WTC11 (cell line): ENCODE data around the gene RFX7.

Source experiments
- NFE2L1 ChIP-seq: sonication (generic); formaldehyde crosslinking; IDR thresholded peaks from 2 replicates; pipeline ENCODE4 v1.8.1; 2023; ENCODE audit warnings: missing genetic modification reagents
- OVOL2 ChIP-seq: fragments of 250-450 bp; sonication (Bioruptor Pico); IDR thresholded peaks from 2 replicates; pipeline ENCODE4 v1.9.0; 2021; ENCODE audit warnings: mild to moderate bottlenecking, borderline replicate concordance
- TF ChIP-seq, protein P1 (sequence below): fragments of 200-600 bp; IDR thresholded peaks from 2 replicates; pipeline ENCODE4 v1.8.0; 2022; ENCODE audit warnings: antibody characterized with exemption
- TF ChIP-seq, protein P2 (sequence below): sonication (generic); formaldehyde crosslinking; IDR thresholded peaks from 2 replicates; pipeline ENCODE4 v1.8.0; 2022; ENCODE audit warnings: mild to moderate bottlenecking, missing genetic modification reagents
- TF ChIP-seq, protein P3 (sequence below): sonication (generic); formaldehyde crosslinking; IDR thresholded peaks from 2 replicates; pipeline ENCODE4 v1.8.1; 2023; ENCODE audit warnings: mild to moderate bottlenecking, missing genetic modification reagents, moderate library complexity
- TF ChIP-seq, protein P4 (sequence below): sonication (generic); formaldehyde crosslinking; IDR thresholded peaks from 2 replicates; pipeline ENCODE4 v1.8.1; 2023; ENCODE audit warnings: mild to moderate bottlenecking, missing genetic modification reagents, borderline replicate concordance

DNA sequence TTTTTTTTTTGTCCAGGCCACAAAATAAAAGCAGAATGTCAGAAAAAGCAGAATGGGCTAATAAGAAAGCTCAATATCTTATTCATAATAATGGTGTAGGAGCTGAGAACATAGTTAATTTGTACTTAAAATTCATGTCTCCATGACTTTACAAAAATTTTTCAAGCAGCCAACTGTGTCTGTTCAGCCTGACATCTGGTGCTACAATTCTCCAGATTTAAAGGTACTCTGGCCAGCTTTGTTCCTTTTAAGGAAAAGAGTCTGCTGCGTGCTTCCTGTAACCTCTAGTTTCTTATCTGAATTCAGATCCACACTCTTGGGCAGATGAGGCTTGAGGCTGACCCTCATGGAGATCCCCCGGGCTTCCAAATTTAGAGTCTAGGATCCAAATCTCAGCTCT is 8.7 kb upstream of the RFX7 start:
- TF ChIP-seq NFE2L1 (CRISPR knock-in tag) (no peak), OVOL2 (no peak)
- TF ChIP-seq, protein P1, sequence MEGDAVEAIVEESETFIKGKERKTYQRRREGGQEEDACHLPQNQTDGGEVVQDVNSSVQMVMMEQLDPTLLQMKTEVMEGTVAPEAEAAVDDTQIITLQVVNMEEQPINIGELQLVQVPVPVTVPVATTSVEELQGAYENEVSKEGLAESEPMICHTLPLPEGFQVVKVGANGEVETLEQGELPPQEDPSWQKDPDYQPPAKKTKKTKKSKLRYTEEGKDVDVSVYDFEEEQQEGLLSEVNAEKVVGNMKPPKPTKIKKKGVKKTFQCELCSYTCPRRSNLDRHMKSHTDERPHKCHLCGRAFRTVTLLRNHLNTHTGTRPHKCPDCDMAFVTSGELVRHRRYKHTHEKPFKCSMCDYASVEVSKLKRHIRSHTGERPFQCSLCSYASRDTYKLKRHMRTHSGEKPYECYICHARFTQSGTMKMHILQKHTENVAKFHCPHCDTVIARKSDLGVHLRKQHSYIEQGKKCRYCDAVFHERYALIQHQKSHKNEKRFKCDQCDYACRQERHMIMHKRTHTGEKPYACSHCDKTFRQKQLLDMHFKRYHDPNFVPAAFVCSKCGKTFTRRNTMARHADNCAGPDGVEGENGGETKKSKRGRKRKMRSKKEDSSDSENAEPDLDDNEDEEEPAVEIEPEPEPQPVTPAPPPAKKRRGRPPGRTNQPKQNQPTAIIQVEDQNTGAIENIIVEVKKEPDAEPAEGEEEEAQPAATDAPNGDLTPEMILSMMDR: no peak
- TF ChIP-seq, protein P2, sequence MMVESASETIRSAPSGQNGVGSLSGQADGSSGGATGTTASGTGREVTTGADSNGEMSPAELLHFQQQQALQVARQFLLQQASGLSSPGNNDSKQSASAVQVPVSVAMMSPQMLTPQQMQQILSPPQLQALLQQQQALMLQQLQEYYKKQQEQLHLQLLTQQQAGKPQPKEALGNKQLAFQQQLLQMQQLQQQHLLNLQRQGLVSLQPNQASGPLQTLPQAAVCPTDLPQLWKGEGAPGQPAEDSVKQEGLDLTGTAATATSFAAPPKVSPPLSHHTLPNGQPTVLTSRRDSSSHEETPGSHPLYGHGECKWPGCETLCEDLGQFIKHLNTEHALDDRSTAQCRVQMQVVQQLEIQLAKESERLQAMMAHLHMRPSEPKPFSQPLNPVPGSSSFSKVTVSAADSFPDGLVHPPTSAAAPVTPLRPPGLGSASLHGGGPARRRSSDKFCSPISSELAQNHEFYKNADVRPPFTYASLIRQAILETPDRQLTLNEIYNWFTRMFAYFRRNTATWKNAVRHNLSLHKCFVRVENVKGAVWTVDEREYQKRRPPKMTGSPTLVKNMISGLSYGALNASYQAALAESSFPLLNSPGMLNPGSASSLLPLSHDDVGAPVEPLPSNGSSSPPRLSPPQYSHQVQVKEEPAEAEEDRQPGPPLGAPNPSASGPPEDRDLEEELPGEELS (CRISPR knock-in tag): no peak
- TF ChIP-seq, protein P3, sequence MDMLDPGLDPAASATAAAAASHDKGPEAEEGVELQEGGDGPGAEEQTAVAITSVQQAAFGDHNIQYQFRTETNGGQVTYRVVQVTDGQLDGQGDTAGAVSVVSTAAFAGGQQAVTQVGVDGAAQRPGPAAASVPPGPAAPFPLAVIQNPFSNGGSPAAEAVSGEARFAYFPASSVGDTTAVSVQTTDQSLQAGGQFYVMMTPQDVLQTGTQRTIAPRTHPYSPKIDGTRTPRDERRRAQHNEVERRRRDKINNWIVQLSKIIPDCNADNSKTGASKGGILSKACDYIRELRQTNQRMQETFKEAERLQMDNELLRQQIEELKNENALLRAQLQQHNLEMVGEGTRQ (CRISPR knock-in tag): no peak
- TF ChIP-seq, protein P4, sequence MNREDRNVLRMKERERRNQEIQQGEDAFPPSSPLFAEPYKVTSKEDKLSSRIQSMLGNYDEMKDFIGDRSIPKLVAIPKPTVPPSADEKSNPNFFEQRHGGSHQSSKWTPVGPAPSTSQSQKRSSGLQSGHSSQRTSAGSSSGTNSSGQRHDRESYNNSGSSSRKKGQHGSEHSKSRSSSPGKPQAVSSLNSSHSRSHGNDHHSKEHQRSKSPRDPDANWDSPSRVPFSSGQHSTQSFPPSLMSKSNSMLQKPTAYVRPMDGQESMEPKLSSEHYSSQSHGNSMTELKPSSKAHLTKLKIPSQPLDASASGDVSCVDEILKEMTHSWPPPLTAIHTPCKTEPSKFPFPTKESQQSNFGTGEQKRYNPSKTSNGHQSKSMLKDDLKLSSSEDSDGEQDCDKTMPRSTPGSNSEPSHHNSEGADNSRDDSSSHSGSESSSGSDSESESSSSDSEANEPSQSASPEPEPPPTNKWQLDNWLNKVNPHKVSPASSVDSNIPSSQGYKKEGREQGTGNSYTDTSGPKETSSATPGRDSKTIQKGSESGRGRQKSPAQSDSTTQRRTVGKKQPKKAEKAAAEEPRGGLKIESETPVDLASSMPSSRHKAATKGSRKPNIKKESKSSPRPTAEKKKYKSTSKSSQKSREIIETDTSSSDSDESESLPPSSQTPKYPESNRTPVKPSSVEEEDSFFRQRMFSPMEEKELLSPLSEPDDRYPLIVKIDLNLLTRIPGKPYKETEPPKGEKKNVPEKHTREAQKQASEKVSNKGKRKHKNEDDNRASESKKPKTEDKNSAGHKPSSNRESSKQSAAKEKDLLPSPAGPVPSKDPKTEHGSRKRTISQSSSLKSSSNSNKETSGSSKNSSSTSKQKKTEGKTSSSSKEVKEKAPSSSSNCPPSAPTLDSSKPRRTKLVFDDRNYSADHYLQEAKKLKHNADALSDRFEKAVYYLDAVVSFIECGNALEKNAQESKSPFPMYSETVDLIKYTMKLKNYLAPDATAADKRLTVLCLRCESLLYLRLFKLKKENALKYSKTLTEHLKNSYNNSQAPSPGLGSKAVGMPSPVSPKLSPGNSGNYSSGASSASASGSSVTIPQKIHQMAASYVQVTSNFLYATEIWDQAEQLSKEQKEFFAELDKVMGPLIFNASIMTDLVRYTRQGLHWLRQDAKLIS (CRISPR knock-in tag): no peak
